Measurements from ENCODE around the gene EPHA2.
A peak's percentile ranks its signal among the peaks of the same experiment; 100 is the strongest.

EPHA2 gene

DNA sequence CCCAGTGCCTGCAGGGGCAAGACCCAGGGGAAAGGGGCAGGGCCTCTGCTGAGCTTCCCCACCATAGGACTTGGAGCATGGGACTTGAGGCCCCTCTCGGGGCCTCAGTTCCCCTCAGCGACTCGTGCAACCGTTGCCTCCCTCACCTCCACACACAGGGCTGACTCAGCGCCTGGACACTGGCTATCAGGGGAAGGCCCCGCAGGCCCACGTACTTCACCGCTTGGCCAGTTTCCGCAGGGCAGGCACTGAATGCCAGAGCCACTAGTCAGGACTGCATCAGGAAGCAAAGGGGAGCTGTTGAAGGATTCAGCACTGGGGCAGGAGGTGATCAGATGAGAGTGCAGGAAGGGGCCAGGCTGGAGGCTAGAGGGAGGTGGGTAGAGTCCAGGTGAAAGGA, 66.9 kb downstream of the EPHA2 start:
- peak; percentile 48 for DNase-seq

DNA sequence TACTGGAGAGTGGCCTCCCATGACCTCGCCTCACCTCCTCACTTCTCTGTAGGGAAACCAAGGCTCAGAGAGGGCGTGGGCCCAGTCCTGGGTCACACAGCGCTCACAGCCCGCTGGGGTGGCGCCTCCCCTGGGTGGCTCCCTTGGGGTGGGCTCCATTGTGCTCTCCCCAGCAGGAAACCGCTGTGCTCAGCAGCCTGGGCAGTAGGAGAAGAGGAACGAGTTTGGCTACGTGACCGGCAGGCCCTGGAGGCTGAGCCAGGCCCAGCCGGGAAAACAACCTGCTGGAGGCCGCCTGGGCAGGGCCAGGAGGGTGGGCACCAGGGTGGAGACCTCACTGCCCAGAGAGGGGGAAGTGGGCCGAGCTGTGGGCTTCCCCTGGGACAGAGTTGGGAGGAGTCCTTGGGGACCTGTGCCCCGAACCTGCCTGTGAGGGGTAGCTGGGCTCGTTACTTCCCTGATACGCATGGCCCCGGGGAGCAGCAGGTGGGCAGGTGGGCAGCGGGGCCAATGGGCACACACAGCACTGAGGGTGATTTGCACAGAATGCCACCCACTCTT, 67.4 kb downstream of the EPHA2 start:
- no peak for DNase-seq

DNA sequence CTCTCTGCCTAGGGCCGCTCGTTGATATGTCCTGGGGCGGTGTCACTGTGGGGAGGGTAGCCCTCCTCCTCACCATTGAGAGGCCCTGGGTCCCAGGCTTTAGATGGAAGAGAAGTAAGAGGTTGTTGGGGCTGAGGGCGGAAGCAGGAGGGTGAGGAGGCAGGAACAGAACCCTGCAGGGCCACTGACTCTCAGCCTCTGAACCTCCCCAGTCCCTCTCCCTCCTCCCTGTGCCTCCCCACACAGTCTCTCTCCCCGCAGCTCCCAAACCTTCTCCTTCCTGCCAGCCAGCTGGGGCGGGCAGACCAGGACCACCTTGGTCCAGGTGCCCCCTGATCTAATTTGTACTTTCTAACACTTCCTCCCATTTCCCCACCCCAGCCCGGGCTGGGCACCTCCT, 68.1 kb downstream of the EPHA2 start:
- no peak for DNase-seq

DNA sequence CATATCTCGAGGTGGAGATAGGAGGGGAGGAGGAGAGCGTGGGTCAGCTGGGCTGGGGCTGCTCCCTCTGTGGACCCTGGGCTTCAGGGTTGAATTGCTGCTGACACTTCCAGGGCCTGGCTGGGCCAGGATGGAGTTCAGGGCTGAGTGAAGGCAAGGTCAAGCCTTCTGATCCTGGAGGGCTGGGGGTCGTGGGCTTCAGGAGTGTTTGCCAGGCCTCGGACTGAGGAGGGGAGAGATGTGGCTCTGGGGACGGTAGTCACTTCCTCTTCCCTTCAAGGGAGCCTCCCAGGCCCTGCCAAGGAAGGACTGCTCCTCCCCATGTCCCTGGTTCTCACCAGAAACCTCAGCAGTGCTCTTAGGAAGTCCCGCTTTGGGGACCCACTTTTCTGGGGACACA, 70.3 kb downstream of the EPHA2 start:
- no peak for DNase-seq

DNA sequence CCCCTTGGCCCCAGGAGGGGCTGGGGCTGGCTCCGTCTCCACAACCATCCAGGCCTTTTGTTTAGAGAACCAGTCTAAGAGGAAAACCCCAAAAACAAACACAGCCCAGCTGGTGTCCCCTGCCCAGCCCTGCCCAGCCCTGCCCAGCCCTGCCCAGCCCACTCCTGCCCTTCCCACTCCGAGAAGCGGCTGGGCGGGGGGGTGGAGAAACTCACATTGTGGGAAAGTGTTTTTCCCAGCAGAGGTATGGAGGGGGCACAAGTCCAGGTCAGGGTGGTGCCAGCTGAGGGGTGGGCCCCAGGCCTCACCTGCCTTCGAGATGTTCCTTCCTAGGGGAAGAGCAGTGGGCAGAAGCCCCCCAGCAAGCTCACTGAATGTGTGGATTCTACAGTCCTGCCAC, 72.4 kb downstream of the EPHA2 start:
- DNase-seq, result no peak

DNA sequence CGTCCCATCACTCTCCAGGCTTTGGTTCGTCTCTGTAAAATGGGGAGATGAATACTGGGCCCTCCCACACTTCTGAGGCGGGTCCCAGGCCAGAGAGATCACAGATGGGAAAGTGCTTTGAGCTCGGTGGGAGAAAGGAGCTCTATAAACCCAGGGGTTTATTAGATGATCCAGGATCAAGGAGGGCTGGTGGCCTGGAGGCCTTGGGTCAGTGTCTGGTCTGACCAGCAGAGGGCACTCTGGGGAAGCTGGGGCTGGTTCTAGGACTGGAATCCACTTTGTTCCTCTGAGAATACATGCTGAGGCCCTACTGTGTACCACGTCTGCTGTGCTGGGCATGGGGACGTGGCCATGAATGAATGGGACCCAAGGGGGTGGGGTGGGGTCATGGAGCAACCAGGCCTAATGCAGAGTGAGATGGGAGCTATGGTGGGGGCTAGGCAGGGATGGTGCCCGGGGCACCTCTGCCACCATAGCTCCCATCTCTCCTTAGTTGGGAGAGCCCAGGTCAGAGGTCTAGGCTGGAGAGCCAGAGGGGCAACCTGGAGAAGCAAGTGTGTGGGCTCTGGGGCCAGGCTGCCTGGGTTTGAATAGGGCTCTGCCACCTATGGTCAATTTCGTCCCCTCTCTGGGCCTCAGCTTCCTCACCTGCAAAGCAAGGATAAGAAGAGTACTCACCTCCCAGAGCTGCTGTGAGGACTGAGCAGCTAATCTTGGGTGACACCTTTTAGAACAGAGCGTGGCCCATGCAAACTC, 73.4 kb downstream of the EPHA2 start:
- peak; percentile 58 for DNase-seq

DNA sequence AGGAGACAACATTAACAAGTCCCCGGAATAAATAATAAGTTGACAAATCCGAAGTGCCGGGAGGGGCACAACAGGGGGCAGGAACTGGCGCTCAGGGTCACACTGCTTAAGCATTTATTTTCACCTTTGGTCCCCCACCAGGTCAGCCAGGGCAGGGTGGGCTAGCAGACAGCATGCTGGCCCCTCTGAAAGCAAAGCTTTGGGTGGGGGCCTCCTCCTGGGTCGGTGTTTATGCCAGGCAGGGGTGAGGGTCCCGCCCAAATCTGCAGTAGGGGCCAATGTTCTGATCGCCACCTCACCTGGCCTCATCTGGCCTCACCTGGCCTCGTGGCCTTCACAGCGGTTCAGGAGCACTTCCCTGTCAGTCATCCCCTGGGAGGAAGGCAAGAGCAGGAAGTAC, 74.2 kb downstream of the EPHA2 start:
- DNase-seq, result no peak

DNA sequence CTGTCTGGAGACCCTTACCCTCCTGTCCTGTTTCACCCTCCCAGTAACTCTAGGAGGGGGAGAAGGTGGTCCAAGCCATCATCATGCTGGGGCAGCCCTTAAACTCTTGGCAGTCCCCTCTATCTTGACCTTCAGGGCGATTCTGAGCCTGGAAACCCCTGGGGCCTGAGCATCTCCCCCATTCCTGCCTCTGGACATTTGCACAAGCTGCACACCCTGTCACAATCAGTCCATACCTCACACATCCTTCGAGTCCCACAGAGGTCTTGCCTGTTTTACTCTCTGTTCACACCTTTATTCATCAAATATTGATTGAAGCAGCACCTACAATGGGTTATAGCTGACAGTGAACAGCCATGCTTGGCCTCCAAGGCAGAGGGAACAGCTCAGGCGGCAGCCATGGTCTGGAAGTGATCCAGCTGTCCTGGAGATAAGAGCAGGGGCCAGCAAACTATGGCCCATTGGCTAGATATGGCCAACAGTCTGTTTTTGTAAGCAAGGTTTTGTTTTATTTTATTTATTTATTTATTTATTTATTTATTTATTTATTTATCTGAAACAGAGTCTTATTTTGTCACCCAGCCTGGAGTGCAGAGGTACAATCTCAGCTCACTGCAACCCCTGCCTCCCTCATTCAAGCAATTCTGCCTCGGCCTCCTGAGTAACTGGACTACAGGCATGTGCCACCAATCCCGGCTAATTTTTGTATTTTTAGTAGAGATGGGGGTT, 75.3 kb downstream of the EPHA2 start:
- DNase-seq, result no peak

DNA sequence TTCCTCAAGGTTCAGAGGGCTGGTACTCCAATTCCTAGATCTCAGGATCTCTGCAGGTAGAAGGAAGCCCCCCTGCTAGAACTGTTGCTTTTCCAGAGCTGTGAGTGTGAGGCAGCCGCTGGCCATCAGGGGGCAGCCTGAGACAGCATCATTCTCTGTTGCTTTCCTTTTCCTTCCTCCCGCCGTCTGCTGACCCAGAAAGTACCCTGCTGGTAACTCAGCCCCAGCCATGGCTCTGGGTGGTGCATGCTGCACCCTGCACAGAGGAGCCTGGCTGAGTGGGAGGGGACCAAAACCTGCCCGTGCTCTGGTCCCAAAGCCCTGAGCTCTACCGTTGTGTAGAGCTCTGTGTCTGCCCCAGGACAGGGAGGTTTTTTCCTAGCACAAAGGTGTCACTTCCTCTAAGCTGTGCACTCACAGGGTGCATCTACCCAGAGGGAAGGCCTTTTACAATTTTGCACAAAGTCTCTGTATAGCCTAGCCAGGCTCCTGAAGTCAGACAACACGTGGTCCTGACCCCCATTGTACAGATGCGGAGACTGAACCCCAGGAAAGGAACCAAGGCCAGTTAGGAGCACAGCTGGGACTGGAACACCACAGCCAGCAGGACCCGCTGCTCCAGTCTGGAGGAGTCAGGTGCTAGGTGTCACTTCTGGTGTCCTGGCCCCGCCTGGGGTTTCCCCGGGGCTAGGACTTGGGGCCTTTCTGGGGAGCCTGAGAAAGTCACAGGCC, 76.8 kb downstream of the EPHA2 start:
- DNase-seq, result peak; percentile 64

DNA sequence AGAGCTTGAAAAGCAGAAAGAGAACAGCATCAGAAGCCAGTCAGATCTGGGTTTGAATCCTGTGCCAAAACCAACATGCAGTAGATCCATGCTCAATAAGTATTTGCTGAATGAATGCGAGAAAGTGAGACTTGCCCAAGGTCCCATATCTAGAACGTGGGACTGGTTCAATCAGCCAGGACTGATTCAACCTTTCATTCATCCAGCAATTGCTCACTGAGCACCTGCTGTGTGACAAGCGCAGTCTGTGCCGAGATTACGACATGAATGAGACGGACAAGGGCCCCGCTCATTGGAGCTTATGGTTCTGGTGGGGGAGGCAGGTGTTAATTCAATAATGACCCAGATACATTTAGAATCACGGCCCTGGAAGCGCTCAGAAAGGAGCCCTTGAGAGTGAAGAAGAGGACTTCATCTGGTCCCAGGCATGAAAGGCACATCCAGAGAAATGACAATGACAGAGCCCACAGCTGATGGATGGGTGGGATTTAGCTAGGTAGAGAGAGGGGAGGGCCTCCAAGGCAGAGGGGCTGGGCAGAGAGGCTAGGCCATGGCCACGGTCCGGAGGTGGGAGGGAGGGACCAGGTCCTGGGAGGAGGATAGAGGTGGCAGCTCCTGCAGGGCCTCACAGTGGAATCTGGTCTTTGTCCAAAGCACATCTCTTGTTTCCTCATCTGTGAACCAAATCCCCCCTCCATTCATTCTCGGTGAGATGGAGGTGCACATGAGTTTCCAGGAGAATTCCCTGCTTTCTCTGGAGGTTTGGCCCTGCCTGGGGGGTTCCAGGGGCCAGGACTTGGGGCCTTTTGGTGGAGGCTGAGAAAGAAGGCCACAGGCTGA, 78.2 kb downstream of the EPHA2 start:
- no peak for DNase-seq

DNA sequence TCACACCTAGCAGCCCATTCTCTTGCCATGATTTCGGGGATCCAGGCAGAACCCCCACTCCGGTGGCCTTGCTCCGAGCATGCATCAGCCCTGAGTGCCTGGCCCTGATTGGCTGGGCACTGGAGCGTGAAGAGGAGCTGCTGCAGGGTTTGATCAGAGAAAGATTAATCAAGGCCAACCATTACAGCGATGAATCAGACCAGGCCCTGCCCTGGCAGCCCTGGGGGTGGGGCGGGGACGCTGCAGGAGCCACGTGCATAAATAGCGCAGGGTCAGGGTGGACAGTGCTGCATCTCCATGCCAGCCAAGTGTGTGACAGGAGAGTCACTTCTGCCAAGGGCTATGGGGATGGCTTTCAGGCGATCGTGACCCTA, 79.0 kb downstream of the EPHA2 start:
- DNase-seq, result peak; percentile 42

DNA sequence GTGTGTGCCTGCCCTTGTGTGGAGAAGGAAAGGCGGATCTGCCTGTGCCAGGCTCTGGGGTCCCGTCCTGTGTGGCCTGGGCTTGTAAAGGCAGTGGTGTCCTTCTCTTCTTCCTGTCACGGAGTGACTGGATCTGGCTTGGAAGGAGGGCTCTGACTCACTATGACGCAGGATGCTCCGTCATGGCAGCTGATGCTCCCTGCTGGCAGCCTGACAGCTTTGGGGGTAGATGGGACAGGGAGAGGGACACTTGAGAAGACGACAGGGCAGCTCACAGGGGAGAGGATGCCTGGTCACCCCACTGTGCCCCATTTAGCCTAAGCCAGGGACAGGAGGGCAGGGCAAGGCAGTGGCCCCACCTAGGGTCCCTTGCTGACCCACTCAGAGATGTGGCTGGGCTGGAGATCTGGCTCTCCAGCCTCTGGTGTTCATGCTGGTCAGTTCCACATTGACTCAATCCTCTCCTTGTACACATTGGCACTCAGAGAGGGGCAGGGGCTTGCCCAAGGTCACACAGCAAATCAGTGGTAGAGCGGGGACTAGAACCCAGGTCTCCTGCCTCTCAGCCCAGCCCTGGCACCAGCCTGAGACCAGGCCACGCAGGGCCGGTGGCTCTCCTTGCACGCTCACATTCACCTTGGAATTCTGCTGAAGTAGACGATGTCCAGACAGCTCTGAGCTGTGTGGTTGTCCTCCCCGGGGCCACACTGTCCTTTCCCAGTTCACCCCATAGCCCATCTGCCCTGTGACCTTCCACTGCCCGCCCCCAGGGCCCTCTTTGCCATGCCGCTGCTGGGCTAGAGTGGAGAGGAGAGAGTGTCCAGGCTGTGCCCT, 79.6 kb downstream of the EPHA2 start:
- DNase-seq, result peak; percentile 94

DNA sequence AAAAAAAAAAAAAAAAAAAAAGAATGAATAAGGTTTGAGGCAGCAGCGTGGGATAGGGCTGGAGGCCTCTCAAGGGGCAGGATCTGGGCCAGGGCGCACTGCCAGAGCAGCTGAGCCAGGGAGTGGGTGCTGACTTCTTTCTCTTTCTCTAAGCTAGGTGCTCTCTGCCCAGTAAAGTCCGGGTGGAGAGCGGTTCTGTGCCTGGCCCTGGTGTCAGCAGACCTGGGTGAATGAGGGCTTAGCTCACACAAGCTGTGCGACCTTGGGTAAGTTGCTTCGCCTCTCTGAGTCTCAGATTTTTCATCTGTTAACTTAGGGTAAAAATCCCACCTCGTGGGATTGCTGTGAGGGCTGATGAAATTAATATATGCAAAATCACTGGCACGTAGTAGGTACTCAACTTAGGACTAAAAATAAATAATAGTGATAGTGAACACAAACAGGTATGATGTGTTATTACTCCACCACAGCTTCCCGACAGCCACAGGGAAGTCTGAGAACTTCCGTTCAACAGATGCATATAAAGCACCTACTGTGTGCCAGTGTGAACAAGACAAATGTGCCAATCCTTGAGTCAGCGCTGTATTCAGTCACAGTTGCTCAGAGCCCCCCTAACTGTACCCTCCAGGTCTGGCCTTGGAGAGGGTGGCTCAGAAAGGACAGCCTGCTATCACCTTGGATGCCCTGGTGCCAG, 80.4 kb downstream of the EPHA2 start:
- DNase-seq, result peak; percentile 58
